GM15510 (cell line): ENCODE results near the gene TRRAP.

Experiments used
- POLR2A ChIP-seq: IDR thresholded peaks from 3 replicates; pipeline ENCODE4 v1.6.1; 2011; ENCODE audit warnings: borderline replicate concordance; ENCODE audit not compliant: insufficient read length; ENCODE audit errors: extremely low read depth

The TRRAP gene

DNA sequence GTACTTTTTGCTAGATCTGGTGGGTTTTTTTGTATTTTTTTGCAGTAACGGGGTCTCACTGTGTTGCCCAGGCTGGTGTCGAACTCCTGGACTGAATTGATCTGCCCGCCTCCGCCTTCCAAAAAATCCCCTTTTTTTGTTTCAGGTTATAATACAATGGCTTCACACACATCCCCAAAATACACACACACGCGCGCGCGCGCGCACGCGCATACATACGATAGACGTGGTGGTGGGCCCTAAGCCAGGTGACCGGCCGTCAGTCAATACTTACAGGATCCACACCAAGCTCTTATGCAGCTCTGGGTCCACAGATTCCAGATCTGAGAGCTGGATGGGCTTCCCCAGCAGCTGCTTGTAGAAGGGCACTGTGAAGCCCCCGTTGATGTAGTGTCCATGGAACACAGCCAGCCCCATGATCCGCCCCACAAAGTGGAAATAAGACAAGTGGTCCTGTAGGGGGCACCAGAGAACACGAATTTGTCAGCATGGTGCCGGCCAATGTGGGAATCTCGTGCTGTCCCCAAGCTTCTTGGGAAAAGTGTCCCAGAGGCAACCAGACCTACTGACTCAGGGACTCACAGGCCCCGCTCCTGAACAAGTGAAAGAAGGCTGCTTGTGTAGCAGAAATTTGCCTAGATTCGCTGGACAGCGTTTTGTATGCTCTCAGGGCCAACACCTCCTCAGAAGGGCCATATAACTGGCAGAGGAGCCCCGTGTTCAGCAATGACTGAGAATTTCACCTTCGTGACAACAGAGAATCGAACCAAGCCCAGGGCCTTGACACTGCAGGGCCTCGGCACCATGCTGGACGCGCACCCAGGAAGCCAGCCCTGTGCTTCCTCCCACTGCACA, 162.0 kb downstream of the TRRAP start:
- TF ChIP-seq POLR2A: no peak

- TF ChIP-seq POLR2A: no peak
Measured at GRCh38 chr7:99041526-99041925, 163.2 kb downstream of the TRRAP start.

- TF ChIP-seq POLR2A: no peak
Measured at GRCh38 chr7:99042957-99043356, 164.6 kb downstream of the TRRAP start.

DNA sequence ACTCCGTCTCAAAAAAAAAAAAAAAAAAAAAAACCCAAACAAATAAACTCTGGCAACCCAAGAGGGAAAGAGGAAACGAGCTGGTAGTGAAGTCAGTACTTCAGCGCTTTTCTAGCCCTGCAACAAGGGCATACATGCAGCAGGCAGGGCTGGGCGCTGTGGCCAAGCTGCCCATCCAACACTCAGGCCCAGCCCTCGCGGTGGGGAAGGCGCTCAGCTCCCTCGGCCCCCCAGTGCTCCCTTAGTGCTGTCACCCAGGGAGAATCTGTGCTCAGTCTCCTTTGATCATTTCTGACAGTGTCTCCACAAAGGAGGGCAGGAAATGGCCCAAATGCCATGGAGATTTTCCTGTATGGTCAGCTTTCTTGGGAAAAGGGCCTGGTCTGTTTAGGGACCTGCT, 168.4 kb downstream of the TRRAP start:
- TF ChIP-seq POLR2A: no peak

- TF ChIP-seq POLR2A: no peak
Measured at GRCh38 chr7:99047526-99048077, 169.3 kb downstream of the TRRAP start.

DNA sequence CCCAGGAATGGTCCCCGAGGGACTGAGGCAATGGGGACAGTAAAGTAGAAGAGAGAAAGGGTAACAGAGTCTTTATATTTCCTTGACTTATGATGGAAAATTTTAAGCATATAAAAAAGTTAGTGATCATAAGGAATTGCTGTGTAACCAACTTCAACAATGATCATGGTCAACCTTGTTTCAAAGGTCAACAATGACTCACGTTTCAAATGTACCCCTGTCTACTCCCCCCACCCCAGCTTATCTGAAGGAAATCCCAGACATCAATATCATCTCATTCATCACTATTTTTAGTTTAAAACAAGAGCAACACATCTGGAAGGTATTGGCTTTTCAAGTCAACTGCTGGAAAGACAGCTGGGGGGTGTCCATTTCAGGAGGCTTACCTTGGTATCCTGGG, 172.6 kb downstream of the TRRAP start:
- no peak for TF ChIP-seq POLR2A

- no peak for TF ChIP-seq POLR2A
Measured at GRCh38 chr7:99054781-99055180, 176.4 kb downstream of the TRRAP start.

GRCh38 chr7:99061001-99061776, 182.9 kb downstream of the TRRAP start:
- TF ChIP-seq POLR2A: no peak
